22Rv1 (cell line): ENCODE data around the gene FLYWCH1.

Experiments used
- H3K27ac ChIP-seq: fragments of 450-650 bp; 2 replicates; pipeline ENCODE4 v1.5.1; 2017
- ZFX ChIP-seq: fragments of 450-650 bp; IDR thresholded peaks from 2 replicates; pipeline ENCODE4 v1.6.1; 2017; ENCODE audit warnings: antibody characterized with exemption, borderline replicate concordance
- TF ChIP-seq, protein P1 (sequence below): fragments of 450-650 bp; IDR thresholded peaks from 2 replicates; pipeline ENCODE4 v1.5.1; 2017; ENCODE audit warnings: mild to moderate bottlenecking

FLYWCH1 gene

DNA sequence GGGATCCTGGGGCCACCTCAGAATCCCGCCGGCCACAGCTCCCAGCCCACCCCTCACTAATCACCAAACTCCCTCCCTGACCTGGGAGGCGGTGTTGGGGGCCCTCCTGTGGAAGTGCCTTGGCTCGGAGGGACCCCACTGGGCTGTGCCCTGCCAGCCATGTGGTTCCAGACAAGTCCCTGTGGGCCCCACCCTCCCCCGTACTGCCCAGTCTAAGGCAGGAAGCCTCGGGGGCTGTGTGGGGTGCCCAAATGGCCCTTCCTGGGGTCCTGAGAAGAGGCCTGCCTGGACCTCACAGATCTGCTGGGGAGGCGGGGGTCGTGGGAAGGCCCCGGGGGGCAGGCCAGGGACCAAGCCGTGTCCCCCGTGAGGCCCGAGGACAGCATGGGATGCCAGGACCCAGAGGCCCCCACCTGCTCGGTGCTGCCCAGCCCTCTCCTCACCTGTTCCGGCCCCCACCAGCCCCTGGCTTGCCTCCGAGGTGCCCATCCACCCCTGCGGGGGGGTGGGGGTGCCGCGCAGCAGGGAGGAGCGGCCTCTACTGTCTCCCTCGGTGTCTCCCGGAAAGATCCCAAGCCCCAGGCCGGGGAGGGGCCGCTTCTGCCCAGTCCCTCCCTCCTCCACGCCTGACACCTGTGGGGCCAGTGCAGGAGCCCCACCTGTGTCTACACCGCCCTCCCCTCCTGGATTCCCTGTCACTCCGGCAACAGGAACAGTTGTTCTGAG, 43.1 kb downstream of the FLYWCH1 start:
- no peak overlapping the region for H3K27ac ChIP-seq
- TF ChIP-seq, protein P1, sequence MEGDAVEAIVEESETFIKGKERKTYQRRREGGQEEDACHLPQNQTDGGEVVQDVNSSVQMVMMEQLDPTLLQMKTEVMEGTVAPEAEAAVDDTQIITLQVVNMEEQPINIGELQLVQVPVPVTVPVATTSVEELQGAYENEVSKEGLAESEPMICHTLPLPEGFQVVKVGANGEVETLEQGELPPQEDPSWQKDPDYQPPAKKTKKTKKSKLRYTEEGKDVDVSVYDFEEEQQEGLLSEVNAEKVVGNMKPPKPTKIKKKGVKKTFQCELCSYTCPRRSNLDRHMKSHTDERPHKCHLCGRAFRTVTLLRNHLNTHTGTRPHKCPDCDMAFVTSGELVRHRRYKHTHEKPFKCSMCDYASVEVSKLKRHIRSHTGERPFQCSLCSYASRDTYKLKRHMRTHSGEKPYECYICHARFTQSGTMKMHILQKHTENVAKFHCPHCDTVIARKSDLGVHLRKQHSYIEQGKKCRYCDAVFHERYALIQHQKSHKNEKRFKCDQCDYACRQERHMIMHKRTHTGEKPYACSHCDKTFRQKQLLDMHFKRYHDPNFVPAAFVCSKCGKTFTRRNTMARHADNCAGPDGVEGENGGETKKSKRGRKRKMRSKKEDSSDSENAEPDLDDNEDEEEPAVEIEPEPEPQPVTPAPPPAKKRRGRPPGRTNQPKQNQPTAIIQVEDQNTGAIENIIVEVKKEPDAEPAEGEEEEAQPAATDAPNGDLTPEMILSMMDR: no peak
- no peak for TF ChIP-seq ZFX

DNA sequence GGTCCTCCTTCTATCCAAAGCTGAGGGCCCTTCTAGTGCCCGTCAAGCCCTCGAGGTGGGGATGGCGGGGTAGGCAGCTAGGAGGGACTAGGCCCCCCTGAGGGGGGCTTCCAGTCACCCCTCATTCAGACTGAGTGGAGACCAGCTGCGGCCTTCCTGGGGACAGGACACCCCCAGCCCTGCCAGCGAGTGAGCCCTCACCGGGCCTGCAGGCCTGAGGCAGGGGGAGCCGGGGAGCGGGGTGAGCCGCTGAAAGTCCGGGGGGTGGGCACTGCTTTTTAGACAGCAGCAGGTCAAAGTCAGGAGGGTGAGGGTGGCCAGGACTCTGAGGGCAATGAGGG, 43.7 kb downstream of the FLYWCH1 start:
- TF ChIP-seq ZFX: no peak
- TF ChIP-seq, protein P1: no peak
- H3K27ac ChIP-seq: no peak overlapping the region

DNA sequence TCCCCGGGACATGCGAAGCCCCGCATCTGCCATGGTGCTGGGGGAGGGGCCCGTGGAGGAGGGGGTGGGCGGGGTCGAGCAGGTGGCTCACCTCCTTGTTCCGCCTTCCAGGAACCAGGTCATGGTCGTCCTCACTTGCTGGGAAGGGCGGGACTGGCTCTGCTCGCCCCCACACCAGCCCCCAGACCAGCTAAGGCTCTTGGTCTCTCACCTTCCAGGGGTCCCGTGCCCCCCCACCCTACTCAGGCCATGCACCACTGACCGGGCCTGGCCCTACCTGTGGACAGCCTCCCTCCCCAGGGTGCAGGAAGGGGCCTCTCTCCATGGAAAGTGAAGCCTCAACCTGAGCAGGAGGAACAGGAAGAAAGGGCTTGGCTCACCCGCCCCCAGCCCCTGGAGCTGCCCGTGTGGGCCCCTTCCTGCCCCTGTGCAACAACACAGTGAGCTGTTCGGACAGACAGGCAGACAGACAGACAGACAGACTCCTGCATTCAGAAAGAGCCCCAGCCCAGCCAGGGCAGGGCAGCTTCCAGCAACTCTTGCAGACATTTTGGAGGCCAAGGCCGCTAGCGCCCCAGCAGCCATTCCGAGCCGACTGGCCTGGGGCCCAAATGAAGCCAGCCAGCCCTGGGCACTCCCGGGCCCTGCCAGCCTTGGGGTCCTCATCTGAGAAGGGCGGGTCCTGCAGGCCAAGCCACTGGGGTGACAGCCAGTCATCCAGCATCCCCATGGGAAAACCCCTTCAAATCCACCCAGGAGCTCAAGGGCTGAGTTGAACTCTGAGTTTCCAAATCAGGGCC, 44.2 kb downstream of the FLYWCH1 start:
- no peak overlapping the region for H3K27ac ChIP-seq
- TF ChIP-seq, protein P1: no peak
- TF ChIP-seq ZFX: no peak

DNA sequence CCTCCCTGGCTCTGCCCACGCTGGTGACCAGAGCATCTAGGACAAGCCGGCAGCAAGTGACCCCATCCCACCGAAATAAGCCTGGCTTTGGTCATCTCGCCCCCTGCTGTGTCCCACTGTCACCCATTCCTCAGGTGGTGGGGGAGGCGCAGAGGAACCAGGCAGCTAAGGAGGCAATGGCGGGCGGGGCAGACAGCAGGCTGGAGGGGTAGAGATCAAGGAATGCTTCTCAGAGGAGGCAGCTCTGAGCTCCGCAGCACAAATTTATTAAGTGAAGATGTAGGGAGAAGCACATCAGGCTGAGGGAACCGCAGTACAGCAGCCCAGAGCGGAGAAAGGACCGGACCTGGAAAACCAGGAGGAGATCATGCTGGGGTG, 44.8 kb downstream of the FLYWCH1 start:
- TF ChIP-seq, protein P1: no peak
- no peak for TF ChIP-seq ZFX
- H3K27ac ChIP-seq: no peak overlapping the region

DNA sequence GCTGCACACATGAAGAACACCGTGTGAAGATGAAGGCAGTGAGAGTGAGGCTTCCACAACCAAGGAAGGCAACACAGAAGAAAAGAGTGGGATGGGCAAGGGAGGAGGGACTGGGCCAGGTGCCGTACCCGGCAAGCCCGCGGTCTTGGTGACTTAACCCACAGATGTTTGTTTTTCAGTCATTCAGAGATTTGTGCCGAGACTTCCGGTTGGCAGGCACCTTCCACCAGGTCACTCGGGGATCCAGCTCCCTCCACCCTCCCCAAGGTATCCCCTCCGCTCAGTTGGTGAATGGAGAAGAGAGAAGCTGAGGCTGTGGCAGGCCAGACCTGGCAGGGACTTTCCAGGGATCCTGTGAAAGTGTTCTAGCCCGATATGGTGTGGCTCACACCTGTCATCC, 47.5 kb downstream of the FLYWCH1 start:
- TF ChIP-seq, protein P1: no peak
- TF ChIP-seq ZFX: no peak
- H3K27ac ChIP-seq: no peak overlapping the region

DNA sequence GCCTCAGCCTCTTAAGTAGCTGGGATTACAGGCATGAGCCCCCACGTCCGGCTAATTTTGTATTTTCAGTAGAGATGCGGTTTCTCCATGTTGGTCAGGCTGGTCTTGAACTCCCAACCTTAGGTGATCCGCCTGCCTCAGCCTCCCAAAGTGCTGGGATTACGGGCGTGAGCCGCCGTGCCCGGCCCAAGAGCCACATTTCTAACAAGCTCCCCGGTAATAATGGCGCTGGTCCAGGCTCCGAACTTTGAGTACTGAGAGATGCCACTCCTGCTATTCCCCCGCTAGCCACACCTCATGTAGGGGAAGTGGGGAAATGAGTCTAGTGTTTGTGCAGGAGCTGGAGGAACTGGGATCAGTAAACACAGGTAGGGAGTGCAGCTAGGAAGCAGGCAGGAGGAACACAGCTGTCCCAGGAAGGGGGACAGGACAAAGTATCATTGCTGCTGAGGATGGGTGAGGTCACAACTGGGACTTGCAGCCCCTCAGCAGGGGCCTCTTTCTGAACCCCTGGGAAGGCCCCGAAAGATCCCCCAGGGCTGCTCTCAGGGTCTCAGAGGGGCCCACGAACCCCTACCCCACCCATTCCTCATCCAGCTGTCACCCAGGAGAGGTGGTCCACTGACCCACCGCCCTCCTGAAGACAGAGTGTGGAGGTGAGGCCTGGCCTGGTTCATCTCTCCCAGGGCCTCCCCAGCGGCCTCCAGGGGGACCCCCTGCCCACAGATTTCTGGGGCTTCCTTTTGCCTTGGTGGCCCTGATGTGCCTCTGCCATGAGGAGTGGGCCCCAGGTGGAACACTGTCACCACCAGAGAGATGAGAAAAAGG, 48.7 kb downstream of the FLYWCH1 start:
- TF ChIP-seq, protein P1: no peak
- no peak for TF ChIP-seq ZFX

More for the DNA sequence above, 48.7 kb downstream of the FLYWCH1 start:
- H3K27ac ChIP-seq: no peak overlapping the region
